Ishikawa (cell line): ENCODE data around the gene ASCL2.

ENCODE experiments used
- TAF1 ChIP-seq: IDR thresholded peaks from 2 replicates; pipeline ENCODE4 v1.6.1; 2012; ENCODE audit warnings: low read depth, mild to moderate bottlenecking
- ZBTB7A ChIP-seq: IDR thresholded peaks from 2 replicates; pipeline ENCODE4 v1.6.1; 2012; ENCODE audit warnings: low read depth

DNA sequence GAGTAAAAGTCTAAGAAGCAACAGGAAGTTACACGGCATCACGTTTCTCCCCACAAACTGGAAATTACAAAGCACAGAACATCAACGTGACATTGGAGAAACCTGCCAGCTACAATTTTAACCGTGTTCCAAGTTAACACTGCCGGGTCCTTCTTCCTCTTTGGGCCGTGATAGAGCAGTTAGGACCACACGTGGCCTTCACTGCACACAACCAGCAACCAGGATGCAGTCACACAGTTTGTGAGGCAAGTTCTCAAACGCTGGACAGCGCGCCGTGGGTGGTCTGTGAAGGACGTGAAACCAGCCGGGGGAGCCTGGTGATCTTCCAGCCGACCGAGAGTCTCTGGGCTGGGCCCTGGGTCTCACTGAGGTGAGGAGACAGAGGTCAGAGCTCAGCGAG is 16.7 kb upstream of the ASCL2 start:
- TF ChIP-seq TAF1, result no peak
- no peak for TF ChIP-seq ZBTB7A
